DOHH2 (cell line): ENCODE measurements around the gene ZNF580.
A peak's percentile ranks its signal among the peaks of the same experiment; 100 is the strongest.

Experiments
- H3F3A ChIP-seq: fragments of 200-600 bp; sonication (generic), shearing (Covaris generic); 2 replicates; pipeline ENCODE4 v1.6.0; 2016; ENCODE audit warnings: antibody characterized with exemption, mild to moderate bottlenecking; ENCODE audit not compliant: control insufficient read depth, insufficient read depth
- H3K27ac ChIP-seq: fragments of 200-600 bp; sonication (generic); 2 replicates; pipeline ENCODE4 v1.5.1; 2014; ENCODE audit warnings: low read depth, mild to moderate bottlenecking, low read length, moderate library complexity
- H3K27me3 ChIP-seq: fragments of 200-600 bp; sonication (generic); 2 replicates; pipeline ENCODE4 v1.6.1; 2014; ENCODE audit warnings: mild to moderate bottlenecking, low read length, mixed read lengths; ENCODE audit not compliant: control insufficient read depth
- H3K36me3 ChIP-seq: fragments of 200-600 bp; sonication (generic); 2 replicates; pipeline ENCODE4 v1.6.1; 2014; ENCODE audit warnings: mild to moderate bottlenecking, low read length, moderate library complexity, mixed read lengths; ENCODE audit not compliant: control insufficient read depth
- H3K4me1 ChIP-seq: fragments of 200-600 bp; sonication (generic); 2 replicates; pipeline ENCODE4 v1.6.1; 2014; ENCODE audit warnings: mild to moderate bottlenecking, low read length, mixed read lengths; ENCODE audit not compliant: control insufficient read depth
- H3K4me2 ChIP-seq: fragments of 200-600 bp; sonication (generic); 2 replicates; pipeline ENCODE4 v1.6.0; 2014; ENCODE audit warnings: mild to moderate bottlenecking, low read length, moderate library complexity
- H3K4me3 ChIP-seq: fragments of 200-600 bp; sonication (generic); 2 replicates; pipeline ENCODE4 v1.5.1; 2014; ENCODE audit warnings: mild to moderate bottlenecking, low read length, mixed read lengths
- H3K79me2 ChIP-seq: fragments of 200-600 bp; sonication (generic); 2 replicates; pipeline ENCODE4 v1.6.1; 2014; ENCODE audit warnings: mild to moderate bottlenecking, low read length, mixed read lengths; ENCODE audit not compliant: control insufficient read depth
- H3K9me2 ChIP-seq: fragments of 200-600 bp; sonication (generic); replicated peaks from 2 replicates; pipeline ENCODE4 v1.6.1; 2014; ENCODE audit warnings: mild to moderate bottlenecking, low read length, mixed read lengths; ENCODE audit not compliant: control insufficient read depth
- H3K9me3 ChIP-seq: fragments of 200-600 bp; sonication (generic); 2 replicates; pipeline ENCODE4 v1.6.1; 2014; ENCODE audit warnings: antibody characterized with exemption, low read length, mixed read lengths; ENCODE audit not compliant: control insufficient read depth, insufficient read depth
- H4K20me1 ChIP-seq: fragments of 200-600 bp; sonication (generic); 2 replicates; pipeline ENCODE4 v1.6.0; 2014; ENCODE audit warnings: low read depth, mild to moderate bottlenecking, antibody characterized with exemption, low read length, moderate library complexity; ENCODE audit not compliant: control insufficient read depth, insufficient read depth
- CTCF ChIP-seq: fragments of 200-600 bp; sonication (generic); IDR thresholded peaks from one replicate; pipeline ENCODE4 v1.5.1; 2014; ENCODE audit warnings: antibody characterized with exemption, mild to moderate bottlenecking, low read depth, low read length; ENCODE audit not compliant: poor library complexity, severe bottlenecking
- EZH2phosphoT487 ChIP-seq: fragments of 200-600 bp; sonication (generic); IDR thresholded peaks from 2 replicates; pipeline ENCODE4 v1.6.1; 2017; ENCODE audit warnings: borderline replicate concordance, mild to moderate bottlenecking, antibody characterized with exemption, low read length, moderate library complexity, mixed read lengths

Gene ZNF580, protein sequence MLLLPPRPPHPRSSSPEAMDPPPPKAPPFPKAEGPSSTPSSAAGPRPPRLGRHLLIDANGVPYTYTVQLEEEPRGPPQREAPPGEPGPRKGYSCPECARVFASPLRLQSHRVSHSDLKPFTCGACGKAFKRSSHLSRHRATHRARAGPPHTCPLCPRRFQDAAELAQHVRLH

GRCh38 chr19:55640577-55641425 lies at the start of gene ZNF580:
TSS of gene ZNF580 (plus strand) at chr19:55641002. CDS start at chr19:55642509, 1,507 bp downstream.
- peaks cover 61% of the 10 kb centered on the region for H3K4me1 ChIP-seq
- H3F3A ChIP-seq: peaks cover 32% of the 10 kb centered on the region
- no peaks in the 10 kb centered on the region; the same call in 1 of the 2 replicates for H4K20me1 ChIP-seq
- peak within 1 kb of the TSS; percentile 99 for H3K27ac ChIP-seq
- peaks cover 49% of the 10 kb centered on the region for H3K36me3 ChIP-seq
- H3K9me3 ChIP-seq: no peaks in the 10 kb centered on the region
- H3K27me3 ChIP-seq: no peaks in the 10 kb centered on the region
- peak within 1 kb of the TSS; percentile 87 for H3K4me2 ChIP-seq
- peaks cover 83% of the 10 kb centered on the region for H3K79me2 ChIP-seq
- no peaks in the 10 kb centered on the region for H3K9me2 ChIP-seq
- no peak for TF ChIP-seq CTCF
- TF ChIP-seq EZH2phosphoT487: no peak
- peak within 1 kb of the TSS; percentile 95 for H3K4me3 ChIP-seq

DNA sequence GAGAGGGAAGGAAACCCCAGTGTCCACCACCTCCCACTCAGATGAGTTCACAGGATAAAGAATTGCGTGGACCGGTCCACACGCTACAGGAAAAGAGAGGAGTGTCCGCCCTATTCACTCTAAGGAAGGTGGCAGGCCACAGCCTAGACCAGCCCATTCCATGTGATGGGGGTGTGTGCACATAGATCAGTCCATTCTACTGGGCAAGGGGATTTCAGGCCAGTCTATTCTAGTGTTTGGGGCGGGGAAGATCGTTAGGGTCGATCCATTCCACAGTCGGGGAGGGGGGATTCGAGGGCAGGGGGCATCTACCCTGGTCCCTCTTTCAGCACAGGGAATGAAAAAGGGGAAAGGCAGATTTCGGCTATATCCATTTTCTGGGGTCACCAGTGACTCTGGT lies 49.2 kb upstream of the ZNF580 start:
- H4K20me1 ChIP-seq: no peaks in the 10 kb centered on the region
- H3K4me1 ChIP-seq: peaks cover 16% of the 10 kb centered on the region
- H3F3A ChIP-seq: peaks cover 8% of the 10 kb centered on the region
- no peaks in the 10 kb centered on the region for H3K9me2 ChIP-seq
- no peaks in the 10 kb centered on the region for H3K27me3 ChIP-seq
- H3K36me3 ChIP-seq: peaks cover 19% of the 10 kb centered on the region
- no peak overlapping the region for H3K27ac ChIP-seq
- H3K4me2 ChIP-seq: no peak overlapping the region
- no peaks in the 10 kb centered on the region for H3K9me3 ChIP-seq
- TF ChIP-seq CTCF (no peak), EZH2phosphoT487 (no peak)
- no peaks in the 10 kb centered on the region for H3K79me2 ChIP-seq
- H3K4me3 ChIP-seq: no peak overlapping the region

GRCh38 chr19:55592391-55593090 lies 48.3 kb upstream of the ZNF580 start:
- no peaks in the 10 kb centered on the region for H3K9me2 ChIP-seq
- no peak overlapping the region for H3K4me2 ChIP-seq
- no peak overlapping the region for H3K27ac ChIP-seq
- peaks cover 26% of the 10 kb centered on the region for H3K36me3 ChIP-seq
- H3K4me3 ChIP-seq: no peak overlapping the region
- H3K9me3 ChIP-seq: no peaks in the 10 kb centered on the region
- no peaks in the 10 kb centered on the region for H3K79me2 ChIP-seq
- H3K4me1 ChIP-seq: peaks cover 6% of the 10 kb centered on the region
- H3K27me3 ChIP-seq: no peaks in the 10 kb centered on the region
- H4K20me1 ChIP-seq: no peaks in the 10 kb centered on the region
- no peak for TF ChIP-seq EZH2phosphoT487
- no peak for TF ChIP-seq CTCF
- peaks cover under 1% of the 10 kb centered on the region; the same call in 1 of the 2 replicates for H3F3A ChIP-seq
